HG03460 (cell line): ENCODE measurements around the gene B3GNT4.
"Not testable (repeated sequence)": the region's sequence is repeated elsewhere in the genome, so short reads cannot be mapped to it uniquely, and the experiment has no call there.

ENCODE experiments used
- ATAC-seq: cut with Tn5 transposase; IDR thresholded peaks from one replicate; pipeline ENCODE4 v1.9.1; 2021; ENCODE audit not compliant: unreplicated experiment

B3GNT4 gene

GRCh38 chr12:122203301-122204166 lies at the start of gene B3GNT4:
Gene B3GNT4 (plus strand): TSS chr12:122203709. CDS start chr12:122204619, 910 bp downstream.
- no peak for ATAC-seq

DNA sequence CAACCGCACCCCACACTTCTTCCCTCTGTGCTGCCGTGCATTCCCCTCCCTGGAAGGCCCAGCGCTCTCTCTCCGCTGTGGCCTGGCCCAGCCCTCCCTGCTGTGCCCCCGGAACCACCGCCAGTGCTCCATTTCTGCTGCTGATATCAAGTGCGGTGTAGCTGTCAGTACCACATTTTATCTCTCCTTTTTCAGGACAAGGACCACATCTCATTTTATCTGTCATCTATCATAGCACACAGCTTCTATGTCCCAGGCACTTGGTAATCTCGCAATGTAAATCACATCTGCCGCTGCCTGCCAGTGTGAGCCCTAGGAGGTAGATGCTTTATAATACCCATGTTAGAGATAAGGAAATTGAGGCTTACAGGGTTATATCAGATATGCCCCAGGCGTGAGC lies 47.8 kb upstream of the B3GNT4 start:
- ATAC-seq = no peak

- ATAC-seq = no peak
These were observed 44.7 kb upstream of the B3GNT4 start for GRCh38 chr12:122158700-122159285.

GRCh38 chr12:122159882-122160281 lies 43.6 kb upstream of the B3GNT4 start:
- no peak for ATAC-seq

- no peak for ATAC-seq
These were observed 42.7 kb upstream of the B3GNT4 start for GRCh38 chr12:122160761-122161160.

DNA sequence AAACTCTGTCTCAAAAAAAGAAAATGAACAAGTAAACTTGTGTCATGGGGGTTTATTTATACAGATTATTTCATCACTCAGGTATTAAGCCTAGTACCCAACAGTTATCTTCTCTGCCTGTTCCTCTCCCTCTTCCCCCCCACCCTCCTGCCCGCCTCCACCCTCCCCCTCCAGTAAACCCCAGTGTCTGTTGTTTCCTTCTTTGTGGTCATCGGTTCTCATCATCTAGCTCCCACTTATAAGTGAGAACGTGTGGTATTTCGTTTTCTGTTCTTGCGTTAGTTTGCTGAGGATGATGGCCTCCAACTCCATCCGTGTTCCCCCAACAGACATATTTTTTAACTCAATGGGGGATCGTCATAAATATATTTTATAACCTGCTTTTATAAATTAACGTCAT lies 41.8 kb upstream of the B3GNT4 start:
- ATAC-seq = no peak

DNA sequence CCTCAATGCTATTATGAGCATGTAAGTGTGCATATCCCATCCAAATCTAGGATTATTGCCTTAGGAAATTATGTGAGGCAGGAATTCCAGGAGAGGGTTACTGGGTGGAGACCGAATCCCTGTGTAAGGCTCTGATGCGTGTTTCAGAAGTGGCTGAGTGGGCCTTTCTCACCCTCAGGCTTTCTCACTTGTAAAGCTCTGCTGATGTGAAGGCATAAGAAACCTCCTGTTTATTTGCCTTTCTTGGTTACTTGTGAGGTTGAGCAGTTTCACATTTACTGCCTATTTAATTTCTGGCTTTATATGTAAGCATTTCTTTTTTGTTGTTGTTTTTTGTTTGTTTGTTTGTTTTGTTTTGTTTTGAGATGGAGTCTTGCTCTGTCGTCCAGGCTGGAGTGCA lies 40.5 kb upstream of the B3GNT4 start:
- no peak for ATAC-seq

GRCh38 chr12:122166422-122167349 lies 36.8 kb upstream of the B3GNT4 start:
- no peak for ATAC-seq

GRCh38 chr12:122167356-122167925 lies 36.1 kb upstream of the B3GNT4 start:
- no peak for ATAC-seq

GRCh38 chr12:122168492-122168891 lies 35.0 kb upstream of the B3GNT4 start:
- ATAC-seq = no peak

DNA sequence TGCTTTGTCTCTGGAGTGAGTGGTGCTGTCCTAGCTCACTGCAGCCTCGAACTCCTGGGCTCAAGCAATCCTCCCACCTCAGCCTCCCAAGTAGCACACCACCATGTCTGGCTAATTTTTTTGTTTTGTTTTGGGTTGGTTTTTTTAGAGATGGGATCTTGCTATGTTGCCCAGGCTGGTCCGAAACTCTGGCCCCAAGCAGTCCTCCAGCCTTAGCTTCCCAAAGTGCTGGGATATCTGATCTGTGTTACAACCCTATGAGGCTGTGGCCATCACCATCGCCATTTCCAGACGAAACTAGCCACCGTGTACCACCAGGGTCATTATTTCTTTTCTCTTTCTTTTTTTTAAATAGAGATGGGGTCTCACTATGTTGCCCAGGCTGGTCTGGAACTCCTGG lies 32.1 kb upstream of the B3GNT4 start:
- ATAC-seq = no peak

DNA sequence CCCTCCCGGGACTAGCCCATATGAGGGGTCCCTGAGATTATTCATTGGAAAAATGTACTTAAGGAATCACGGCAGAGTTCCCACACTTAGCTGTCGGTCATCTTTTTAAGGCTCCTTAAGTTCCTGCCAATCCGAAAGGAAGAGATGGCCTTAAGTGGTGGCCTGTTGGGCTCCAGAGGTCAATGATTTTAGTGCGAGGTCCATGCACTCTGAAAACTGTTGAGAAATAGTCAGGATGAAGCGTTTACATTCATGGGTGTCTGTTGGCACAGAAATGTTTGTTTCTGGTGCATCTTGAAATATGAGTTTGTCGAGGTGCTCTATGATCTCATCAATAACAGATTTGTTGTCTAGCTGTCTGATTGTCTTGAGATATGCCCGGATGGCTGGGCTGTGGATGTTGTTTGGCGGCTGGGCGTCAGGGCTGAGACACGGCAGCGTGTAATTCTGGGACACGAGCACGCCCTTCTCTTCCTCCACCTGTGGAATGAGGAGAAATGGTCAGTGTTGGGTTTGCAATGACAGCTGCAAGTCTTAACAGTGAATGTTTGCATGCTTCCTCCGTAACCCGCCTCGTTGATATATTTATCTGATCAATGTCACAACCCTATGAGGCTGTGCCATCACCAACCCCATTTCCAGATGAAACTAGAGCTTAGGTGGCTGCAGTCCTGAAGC lies 31.1 kb upstream of the B3GNT4 start:
- ATAC-seq = no peak

- no peak for ATAC-seq
These were observed 29.2 kb upstream of the B3GNT4 start, which contains the start of gene IL31 for GRCh38 chr12:122174155-122174845. Gene IL31 (minus strand): TSS chr12:122174221. CDS start chr12:122174172, 49 bp downstream.

DNA sequence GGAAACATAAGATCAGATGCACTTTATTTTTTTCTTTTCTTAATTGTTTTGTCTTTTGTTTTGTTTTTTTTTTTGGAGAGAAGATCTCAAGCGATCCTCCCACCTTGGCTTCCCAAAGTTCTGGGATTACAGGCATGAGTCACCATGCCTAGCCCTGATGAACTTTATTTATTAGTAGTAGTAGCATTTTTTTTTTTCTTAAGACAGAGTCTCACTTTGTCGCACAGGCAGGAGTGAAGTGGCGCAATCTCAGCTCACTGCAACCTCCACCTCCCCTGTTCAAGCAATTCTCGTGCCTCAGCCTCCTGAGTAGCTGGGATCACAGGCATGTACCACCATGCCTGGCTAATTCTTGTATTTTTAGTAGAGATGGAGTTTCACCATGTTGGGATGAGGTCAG lies 27.0 kb upstream of the B3GNT4 start:
- not testable (repeated sequence) for ATAC-seq

GRCh38 chr12:122182887-122183587 lies 20.5 kb upstream of the B3GNT4 start, which contains the start of gene LRRC43:
Gene LRRC43 (plus strand): TSS chr12:122183123. CDS start chr12:122183145, 22 bp downstream.
- ATAC-seq = no peak

DNA sequence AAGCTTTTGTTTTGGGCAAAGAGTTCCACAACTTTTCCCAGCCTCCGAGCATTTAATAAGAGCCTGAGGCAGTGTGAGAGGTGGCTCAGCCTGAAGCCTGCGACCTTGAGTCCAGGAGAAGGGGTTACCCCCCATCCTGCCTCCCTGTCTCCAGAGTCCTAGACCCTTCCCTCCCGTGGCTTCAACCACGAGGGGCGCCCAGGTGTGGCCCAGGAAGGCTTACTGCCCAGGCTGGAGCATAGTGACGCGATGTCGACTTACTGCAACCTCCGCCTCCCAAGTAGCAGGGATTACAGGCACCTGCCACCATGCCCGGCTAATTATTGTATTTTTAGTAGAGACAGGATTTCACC lies 19.9 kb upstream of the B3GNT4 start:
- no peak for ATAC-seq

DNA sequence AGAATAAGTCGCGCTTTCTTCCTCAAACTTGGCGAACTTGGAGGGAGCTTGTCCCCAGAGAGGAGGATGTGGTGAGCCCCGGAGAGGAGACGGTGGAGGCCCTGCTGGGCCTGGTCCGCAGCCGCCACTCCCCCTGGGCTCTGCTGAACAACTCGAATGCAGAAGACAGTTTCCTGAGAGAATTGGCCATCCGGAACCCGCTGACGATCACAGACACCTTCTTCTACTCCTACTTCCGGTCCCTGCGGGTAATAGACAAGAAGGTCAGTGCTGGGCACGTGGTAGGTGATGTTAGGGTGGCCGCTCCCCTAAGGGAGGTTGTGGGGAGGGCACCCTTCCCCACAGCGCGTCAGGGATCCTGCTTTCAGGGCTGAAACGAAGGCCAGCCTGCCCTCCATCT lies 19.0 kb upstream of the B3GNT4 start:
- no peak for ATAC-seq

- no peak for ATAC-seq
These were observed 18.4 kb upstream of the B3GNT4 start for GRCh38 chr12:122185079-122185478.

- no peak for ATAC-seq
These were observed 17.9 kb upstream of the B3GNT4 start for GRCh38 chr12:122185494-122186082.
